Mucosa of descending colon (tissue), 3 donors: ENCODE measurements around the gene C1QTNF9B. TPM values are rescaled to one million over a fixed set of nuclear protein-coding genes. Genes with fewer than 3 reads are reported as not detected.

Source experiments
- ATAC-seq: fragments of 200-7000 bp; cut with Tn5 transposase; one replicate; pipeline ENCODE4 v1.9.1; 2020; ENCODE audit warnings: mild to moderate bottlenecking, moderate library complexity
- DNase-seq, 3 donors: peaks; one replicate each; pipeline ENCODE4 v3.0.0-alpha.2; 2020
- H3K36me3 ChIP-seq: fragments of 200-600 bp; one replicate; pipeline ENCODE4 v1.8.0; 2021; ENCODE audit warnings: low read depth, mild to moderate bottlenecking
- H3K4me1 ChIP-seq: fragments of 200-600 bp; one replicate; pipeline ENCODE4 v1.8.0; 2021; ENCODE audit warnings: low read depth, mild to moderate bottlenecking
- H3K4me3 ChIP-seq: fragments of 200-600 bp; one replicate; pipeline ENCODE4 v1.8.0; 2021; ENCODE audit warnings: mild to moderate bottlenecking
- H3K9me3 ChIP-seq: fragments of 200-600 bp; one replicate; pipeline ENCODE4 v1.8.0; 2021; ENCODE audit warnings: mild to moderate bottlenecking
- intact Hi-C, 2 donors: fragments of 100-400 bp; cut with DNase I in 1 of 2; cut with micrococcal nuclease in 1 of 2; formaldehyde crosslinking; loops; one replicate each; pipeline versions ENCODE4 v1.11.0 to v1.11.1; 2022; cut with DNase I, micrococcal nuclease
- total RNA-seq, 3 donors: library from RNA; stranded (reverse); fragmentation: NEBNext Ultra II Directional in 2 of 3; extraction: Animal tissue kit (Norgen Biotek cat#: 25700) in 2 of 3; gene quantifications; one replicate each; pipeline versions ENCODE4 v1.2.1 to v1.2.4, GENCODE V29; 2021 to 2023
- TF ChIP-seq, protein P1 (sequence below): fragments of 200-600 bp; IDR thresholded peaks from one replicate; pipeline ENCODE4 v1.8.0; 2022; ENCODE audit warnings: antibody characterized with exemption, mild to moderate bottlenecking
- donor health status: DM: no; HTN: no; CAD: no; lungs with moderate emphysema.
- donor health status: DM: no; HTN: no; CAD: no.
- donor health status: DM: no; HTN: yes; CAD: no.

The C1QTNF9B gene
- total RNA-seq, 3 donors from 2014 or later = 0.32 TPM; not detected in 2

DNA sequence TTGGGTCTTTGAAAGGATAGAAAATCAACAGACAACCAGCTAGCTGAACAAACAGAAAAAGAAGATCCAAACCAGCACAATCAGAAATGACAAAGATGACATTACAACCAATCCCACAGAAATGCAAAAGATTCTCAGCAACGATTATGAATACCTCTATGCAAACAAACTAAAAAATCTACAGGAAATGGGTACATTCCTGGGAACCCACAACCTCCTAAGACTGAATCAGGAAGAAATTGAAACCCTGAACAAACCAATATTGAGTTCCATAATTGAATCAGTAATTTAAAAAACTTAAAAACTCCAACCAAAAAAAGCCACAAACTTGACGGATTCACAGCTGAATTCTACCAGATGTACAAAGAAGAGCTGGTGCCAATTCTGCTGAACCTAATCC lies 20.9 kb upstream of the C1QTNF9B start:
- TF ChIP-seq, protein P1, sequence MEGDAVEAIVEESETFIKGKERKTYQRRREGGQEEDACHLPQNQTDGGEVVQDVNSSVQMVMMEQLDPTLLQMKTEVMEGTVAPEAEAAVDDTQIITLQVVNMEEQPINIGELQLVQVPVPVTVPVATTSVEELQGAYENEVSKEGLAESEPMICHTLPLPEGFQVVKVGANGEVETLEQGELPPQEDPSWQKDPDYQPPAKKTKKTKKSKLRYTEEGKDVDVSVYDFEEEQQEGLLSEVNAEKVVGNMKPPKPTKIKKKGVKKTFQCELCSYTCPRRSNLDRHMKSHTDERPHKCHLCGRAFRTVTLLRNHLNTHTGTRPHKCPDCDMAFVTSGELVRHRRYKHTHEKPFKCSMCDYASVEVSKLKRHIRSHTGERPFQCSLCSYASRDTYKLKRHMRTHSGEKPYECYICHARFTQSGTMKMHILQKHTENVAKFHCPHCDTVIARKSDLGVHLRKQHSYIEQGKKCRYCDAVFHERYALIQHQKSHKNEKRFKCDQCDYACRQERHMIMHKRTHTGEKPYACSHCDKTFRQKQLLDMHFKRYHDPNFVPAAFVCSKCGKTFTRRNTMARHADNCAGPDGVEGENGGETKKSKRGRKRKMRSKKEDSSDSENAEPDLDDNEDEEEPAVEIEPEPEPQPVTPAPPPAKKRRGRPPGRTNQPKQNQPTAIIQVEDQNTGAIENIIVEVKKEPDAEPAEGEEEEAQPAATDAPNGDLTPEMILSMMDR = no peak
- ATAC-seq (no peak), DNase-seq (no peak)
- no peaks in the 10 kb centered on the region for H3K36me3 ChIP-seq
- H3K9me3 ChIP-seq = no peaks in the 10 kb centered on the region
- no peaks in the 10 kb centered on the region for H3K4me1 ChIP-seq
- intact Hi-C loops = no loop called here
- H3K4me3 ChIP-seq = no peak overlapping the region

DNA sequence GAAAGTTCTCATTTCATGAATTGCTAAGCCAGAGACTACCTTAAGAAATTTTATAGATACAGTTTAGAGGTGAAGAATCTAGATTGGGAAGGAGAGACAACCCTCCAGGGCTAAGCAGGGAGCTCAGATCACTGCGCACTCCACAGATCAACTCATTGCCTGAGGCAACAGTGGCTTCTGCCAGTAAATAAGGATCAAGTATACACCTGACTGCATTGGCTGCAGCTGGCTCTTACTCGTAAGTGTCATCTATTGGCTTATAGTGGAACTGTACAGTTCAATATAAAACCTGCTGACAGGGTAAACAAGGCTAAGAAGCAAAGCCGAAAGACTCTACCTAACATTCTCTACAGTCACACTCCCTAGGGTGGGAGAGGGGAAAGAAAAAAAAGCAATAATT lies 18.0 kb upstream of the C1QTNF9B start:
- peak; percentile 71 for ATAC-seq
- H3K4me1 ChIP-seq = no peaks in the 10 kb centered on the region

DNA sequence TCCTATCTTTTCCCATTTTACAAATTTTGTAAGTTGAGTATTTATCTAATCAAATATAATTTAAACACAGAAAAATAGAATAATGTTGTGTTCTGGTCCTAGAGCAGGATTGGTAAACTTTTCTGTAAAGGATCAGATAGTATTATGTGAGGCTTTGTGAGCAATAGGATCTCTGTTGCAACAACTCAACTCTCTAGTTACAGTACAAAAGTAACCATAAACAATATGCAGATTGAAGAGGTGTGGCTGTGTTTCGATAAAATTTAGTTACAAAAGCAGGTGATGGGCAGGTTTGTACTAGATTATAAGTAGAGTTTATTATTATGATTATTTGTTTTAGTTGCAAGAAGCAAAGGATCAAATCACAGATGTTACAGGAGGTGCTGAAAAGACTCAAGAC lies 15.2 kb upstream of the C1QTNF9B start:
- no peaks in the 10 kb centered on the region for H3K4me1 ChIP-seq
- TF ChIP-seq, protein P1 = no peak
- ATAC-seq = no peak
- H3K36me3 ChIP-seq = no peaks in the 10 kb centered on the region
- no peak overlapping the region for H3K4me3 ChIP-seq
- H3K9me3 ChIP-seq = no peaks in the 10 kb centered on the region
- no peak for DNase-seq
- intact Hi-C loops = no loop called here

More for the DNA sequence above, 18.0 kb upstream of the C1QTNF9B start:
- no peak overlapping the region for H3K4me3 ChIP-seq
- H3K9me3 ChIP-seq = no peaks in the 10 kb centered on the region
- TF ChIP-seq, protein P1 = no peak
- intact Hi-C loops = no loop called here
- H3K36me3 ChIP-seq = no peaks in the 10 kb centered on the region
- no peak for DNase-seq

DNA sequence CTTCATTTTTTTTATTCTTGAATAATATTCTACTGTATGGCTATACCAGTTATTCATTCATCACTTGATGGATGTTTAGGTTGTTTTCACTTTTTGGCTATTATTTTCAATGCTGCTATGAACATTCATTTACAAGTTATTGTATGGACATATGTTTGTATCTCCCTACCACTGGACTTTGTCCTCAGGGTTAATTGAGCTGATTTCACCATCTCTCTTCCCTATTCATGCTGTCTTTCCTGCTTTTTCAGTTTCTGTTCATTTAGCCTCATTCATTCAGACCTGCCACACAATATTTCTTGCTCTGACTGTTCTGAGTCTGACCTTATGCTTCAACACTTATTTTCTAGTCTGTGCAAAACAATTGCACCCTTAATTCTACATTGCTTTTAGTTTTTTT lies 12.3 kb upstream of the C1QTNF9B start:
- peak; percentile 76 for ATAC-seq
- intact Hi-C loops = no loop called here
- no peak for DNase-seq

DNA sequence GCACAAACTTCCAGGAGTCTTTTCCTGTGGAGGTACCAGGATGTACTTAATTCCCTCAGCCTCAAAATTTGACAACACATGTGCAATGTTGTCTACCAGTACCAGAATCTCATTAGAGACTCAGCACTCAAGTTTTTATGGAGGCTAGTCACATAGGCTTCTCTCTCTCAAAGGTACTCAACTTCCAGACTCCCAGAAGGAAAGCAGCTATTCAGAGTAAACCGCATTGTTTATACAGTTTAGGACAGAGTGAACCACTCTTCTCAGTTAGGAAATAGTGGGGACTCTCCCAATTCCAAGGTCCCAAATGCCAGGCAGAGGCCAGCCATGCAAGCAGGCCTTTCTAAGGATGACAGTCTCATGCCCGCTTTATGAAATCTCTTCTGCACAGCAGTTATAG lies 8.5 kb upstream of the C1QTNF9B start:
- H3K9me3 ChIP-seq = no peaks in the 10 kb centered on the region
- no peak for DNase-seq

More for the DNA sequence above, 12.3 kb upstream of the C1QTNF9B start:
- Histone ChIP-seq H3K9me3 (no peaks in the 10 kb centered on the region), H3K4me3 (no peak overlapping the region), H3K36me3 (no peaks in the 10 kb centered on the region), H3K4me1 (no peaks in the 10 kb centered on the region)
- TF ChIP-seq, protein P1 = no peak

More for the DNA sequence above, 8.5 kb upstream of the C1QTNF9B start:
- no peaks in the 10 kb centered on the region for H3K36me3 ChIP-seq
- no peak overlapping the region for H3K4me3 ChIP-seq
- ATAC-seq = no peak
- TF ChIP-seq, protein P1 = no peak
- no peaks in the 10 kb centered on the region for H3K4me1 ChIP-seq
- intact Hi-C loops = no loop called here
